GM12874 (cell line): Measurements from ENCODE around the gene ZNF451.

Source experiments
- TF ChIP-seq, protein P1 (sequence below): IDR thresholded peaks from 2 replicates; pipeline ENCODE4 v1.5.1; 2011; ENCODE audit warnings: low read depth, mild to moderate bottlenecking, control low read depth, low read length, moderate library complexity; ENCODE audit not compliant: insufficient read depth

Gene ZNF451

DNA sequence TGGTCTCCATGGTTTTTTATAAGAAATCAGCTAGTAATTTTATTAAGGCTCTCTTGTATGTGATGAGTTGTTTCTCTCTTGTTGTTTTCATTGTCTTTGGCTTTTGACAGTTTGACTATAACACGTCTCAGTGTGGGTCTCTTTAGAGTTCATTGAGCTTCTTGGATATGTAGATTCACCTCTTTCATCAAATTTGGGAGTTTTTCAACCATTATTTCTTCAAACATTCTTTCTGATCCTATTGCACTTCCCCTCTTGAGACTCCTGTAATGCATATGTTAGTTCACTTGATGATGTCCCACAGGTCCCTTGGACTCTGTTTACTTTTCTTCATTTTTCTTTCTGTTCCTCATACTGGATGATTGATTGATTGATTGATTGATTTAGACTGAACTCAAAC is 75.1 kb downstream of the ZNF451 start:
- TF ChIP-seq, protein P1, sequence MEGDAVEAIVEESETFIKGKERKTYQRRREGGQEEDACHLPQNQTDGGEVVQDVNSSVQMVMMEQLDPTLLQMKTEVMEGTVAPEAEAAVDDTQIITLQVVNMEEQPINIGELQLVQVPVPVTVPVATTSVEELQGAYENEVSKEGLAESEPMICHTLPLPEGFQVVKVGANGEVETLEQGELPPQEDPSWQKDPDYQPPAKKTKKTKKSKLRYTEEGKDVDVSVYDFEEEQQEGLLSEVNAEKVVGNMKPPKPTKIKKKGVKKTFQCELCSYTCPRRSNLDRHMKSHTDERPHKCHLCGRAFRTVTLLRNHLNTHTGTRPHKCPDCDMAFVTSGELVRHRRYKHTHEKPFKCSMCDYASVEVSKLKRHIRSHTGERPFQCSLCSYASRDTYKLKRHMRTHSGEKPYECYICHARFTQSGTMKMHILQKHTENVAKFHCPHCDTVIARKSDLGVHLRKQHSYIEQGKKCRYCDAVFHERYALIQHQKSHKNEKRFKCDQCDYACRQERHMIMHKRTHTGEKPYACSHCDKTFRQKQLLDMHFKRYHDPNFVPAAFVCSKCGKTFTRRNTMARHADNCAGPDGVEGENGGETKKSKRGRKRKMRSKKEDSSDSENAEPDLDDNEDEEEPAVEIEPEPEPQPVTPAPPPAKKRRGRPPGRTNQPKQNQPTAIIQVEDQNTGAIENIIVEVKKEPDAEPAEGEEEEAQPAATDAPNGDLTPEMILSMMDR = no peak

DNA sequence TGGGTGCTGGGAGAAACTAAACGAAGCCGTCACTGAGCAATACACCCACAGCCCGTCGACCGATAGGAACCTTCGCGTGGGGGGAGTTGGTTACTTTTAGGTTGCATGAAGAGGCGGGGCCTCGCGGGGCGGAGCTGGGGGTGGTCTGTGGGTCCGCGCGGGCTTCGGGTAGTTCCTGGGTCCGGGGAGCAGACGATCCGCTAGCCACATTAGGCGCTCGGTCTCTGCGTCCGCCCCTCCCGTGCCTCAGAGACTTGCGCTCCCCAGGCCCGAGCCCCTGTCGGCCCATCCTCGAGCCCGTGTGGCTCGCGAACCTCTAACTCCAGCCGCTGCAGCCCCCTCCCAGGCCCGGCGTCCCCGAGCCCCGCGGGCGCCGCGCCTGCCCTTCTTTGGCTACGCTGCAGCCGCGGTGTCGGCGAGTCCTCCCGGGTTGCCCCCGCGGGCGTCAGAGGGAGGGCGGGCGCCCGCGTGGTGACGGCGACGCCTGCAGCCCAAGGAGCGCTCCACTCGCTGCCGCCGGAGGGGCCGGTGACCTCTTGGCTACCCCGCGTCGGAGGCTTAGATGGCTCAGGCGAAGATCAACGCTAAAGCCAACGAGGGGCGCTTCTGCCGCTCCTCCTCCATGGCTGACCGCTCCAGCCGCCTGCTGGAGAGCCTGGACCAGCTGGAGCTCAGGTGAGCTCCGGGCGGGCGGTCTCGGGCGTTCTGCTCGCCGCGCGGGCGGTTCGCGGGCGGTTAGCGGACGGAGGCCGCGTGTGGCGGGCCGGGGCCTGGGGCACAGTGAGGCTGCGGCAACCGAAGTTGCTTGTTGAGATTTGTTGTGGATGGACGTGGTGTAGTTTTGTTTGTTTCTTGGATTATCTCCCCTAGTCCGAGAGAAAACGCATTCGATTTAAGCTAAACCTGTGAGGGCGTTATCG is 82.4 kb downstream of the ZNF451 start, which contains the start of gene BAG2:
Gene BAG2 (plus strand): TSS at position 191 of the 920 bp plus-strand sequence. CDS start 372 bp downstream, at position 563.
- TF ChIP-seq, protein P1 = 0 out of 2 replicates have a peak, but pooled peaks have one; percentile 24

DNA sequence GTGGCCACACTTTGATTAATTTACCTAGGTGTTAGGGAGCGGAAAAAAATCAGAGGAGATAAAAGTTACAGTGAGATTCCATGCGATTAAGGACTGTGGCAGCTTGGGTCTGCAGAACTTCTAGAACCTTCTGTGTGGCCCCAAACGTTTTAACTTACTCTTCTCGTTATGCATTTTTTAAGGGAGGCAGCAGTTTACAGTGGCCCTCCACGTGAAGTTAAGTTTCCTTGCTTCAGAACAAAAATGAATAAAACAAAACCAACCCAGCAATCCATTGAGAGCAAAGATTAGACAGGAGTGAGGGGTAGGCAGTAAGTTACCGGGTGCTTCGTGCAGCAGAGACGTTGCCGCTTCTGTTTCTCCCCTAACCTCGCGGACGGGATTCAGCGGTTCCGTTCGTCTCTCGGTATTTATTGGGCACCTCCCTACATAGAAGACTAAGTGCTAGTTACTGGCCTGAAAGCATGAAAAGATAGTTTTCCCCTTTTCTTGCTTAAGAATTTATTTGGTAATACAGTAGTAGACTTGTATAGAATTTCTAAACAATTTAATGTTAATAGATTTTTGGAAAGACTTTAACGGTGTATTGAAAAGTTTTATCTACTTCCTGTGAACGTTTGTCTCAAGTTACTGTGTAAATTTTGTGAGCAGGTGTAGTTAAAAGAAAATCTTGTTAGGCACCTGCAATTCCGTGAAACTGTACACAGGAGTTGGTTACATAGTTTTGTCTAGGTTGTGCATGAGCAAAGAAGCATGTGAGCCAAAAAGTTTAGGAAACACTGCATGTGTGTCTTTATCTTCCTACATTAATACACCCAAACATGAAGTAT is 83.3 kb downstream of the ZNF451 start:
- TF ChIP-seq, protein P1 = no peak

DNA sequence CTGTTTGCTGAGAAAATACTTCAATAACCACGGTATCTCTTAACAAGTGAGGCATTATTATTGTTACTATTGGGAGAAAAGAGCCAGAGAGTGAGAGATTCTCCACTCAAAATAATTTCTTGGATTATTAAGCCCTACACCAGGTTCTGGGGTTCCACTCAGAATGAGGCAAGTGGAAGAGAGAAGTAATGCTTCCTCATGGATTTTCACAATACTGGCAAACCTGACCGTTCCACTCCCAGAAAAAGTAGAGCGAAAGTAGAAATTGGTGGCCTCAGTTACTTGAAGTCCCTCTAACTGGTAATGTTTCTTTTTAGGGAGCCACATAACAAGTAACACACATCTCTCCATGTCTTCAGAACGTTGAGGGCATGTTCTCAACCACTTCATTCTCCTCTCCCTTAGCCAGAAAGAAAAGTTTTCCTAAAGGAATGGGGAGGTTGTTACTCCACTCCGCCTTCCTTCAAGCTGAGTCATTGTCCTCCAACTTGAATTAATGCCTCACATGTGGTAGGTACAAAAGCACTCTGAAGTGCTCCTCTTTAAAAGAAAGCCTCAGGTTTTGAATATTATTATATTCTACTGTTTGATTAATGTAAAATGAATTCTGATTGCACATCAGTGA is 84.0 kb downstream of the ZNF451 start:
- TF ChIP-seq, protein P1 = no peak

DNA sequence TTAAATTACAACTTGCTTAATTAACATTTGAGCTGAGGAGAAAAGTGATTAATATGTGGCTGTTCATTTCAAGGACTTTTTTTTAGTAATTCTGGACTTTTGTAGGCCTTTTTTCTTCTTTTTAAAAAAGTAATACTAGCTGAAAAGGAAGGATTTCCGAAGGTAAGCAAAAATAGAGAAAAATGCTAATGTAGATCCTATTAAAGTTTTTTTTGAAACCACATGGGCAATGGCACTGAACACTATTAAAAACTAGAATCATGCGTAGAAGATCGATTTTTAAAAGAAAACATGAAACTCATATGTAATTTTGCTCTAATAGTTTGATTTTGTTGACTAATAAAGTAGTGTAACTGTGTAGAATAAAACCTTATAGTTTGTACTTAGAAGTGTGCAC is 84.5 kb downstream of the ZNF451 start:
- TF ChIP-seq, protein P1 = no peak

DNA sequence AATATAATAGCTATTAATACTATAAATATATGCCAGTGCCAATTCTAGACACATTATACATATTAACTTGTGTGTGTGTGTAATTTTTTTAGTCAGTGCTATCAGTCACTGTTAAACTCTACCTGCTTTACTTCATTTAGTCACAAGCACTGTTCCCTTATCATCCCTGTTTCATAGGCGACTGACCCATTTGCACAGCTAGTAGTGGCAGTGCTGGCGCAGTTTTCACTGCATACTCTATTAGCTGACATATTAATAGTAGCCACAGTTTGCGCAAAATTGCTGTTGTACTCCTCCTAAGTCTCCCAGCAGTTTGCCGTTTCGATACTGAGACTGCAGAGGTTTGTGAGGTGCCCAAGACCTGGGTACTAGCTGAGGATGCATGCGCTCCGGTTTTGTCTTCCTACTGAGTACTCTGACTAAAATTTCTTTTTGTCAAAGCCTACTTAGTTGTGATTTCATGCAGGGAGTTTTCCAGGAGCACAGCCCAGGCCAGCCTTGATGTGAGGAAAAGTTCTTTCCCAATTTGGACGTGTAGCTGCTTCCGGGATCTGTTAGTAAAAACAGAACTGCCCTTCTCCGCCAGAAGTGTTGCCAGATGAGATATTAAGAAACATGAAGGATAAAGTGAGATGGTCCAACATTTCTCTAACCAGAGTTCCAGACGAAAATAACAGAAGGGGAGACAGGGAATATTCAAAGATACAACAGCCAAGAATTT is 87.7 kb downstream of the ZNF451 start:
- TF ChIP-seq, protein P1 = no peak

DNA sequence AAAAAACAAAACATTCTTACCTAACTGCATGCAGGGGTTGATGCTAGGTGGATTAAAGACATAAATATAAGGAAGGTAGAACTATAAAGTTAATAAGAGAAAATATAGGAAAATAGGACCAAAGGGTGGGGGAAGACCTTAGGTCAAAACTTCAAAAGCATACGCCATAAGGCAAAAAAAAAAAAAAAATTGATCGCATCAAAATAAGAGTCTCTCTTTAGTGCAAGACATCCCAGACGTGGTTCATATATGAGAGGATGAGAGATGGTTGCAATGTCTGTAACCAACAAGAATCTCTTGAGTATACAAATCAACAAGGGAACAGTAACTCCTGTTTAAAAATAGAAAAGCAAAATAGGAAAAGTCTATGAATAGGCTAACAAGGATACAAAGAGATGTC is 90.6 kb downstream of the ZNF451 start:
- TF ChIP-seq, protein P1 = no peak
